WI38 (cell line): Measurements from ENCODE around the gene RGS1.

Source experiments
- H3K4me3 ChIP-seq: 2 replicates; pipeline ENCODE4 v1.5.1; 2011; ENCODE audit warnings: low read depth, mild to moderate bottlenecking, control low read depth, low read length
- TF ChIP-seq, protein P1 (sequence below): IDR thresholded peaks from 2 replicates; pipeline ENCODE4 v1.5.1; 2012; ENCODE audit warnings: low read depth, mild to moderate bottlenecking, control low read depth, low read length

Gene RGS1

DNA sequence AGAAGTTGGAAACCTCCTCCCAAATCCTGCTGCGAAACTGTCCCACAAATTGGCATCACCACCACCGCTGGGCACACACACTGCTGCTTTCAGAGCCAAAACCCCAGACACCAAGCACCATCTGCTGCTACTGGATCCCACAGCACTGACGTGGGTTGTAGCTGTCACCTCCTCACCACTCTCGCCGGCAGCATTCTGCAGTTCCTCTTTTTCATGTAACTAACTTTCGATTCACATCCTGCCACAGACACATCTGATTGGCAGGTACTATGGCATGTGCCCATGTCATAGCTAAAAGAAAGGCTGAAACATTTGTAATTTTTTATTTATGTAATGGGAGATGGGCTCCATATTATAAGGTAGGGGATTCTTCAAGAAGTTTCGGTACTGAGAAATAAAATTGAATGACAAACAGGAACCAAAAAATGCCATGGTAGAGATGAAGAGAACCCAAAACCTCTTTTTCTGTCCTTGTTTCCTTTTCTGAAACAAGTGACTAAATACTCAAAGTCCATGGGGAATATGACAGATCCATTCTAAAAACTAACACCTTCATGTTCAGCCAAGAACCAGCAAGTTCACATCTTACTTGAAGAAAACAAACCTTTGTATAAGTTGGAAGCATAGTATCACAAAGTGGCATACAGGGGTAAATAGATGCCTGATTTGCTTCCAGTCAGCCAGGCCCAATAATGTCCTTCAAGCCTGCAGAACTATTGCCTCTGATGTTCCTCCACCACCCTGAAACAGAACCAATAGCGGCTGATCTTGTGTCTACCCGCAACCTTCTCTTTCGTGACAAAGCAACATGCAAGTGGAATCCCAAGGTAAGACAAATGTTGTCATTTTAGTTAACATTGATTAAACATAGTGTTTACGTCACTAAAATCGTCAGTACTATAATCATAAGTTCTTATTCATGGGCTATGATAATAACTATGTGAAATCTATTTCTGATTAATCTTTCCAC is 33.8 kb downstream of the RGS1 start:
- no peak overlapping the region for H3K4me3 ChIP-seq
- TF ChIP-seq, protein P1, sequence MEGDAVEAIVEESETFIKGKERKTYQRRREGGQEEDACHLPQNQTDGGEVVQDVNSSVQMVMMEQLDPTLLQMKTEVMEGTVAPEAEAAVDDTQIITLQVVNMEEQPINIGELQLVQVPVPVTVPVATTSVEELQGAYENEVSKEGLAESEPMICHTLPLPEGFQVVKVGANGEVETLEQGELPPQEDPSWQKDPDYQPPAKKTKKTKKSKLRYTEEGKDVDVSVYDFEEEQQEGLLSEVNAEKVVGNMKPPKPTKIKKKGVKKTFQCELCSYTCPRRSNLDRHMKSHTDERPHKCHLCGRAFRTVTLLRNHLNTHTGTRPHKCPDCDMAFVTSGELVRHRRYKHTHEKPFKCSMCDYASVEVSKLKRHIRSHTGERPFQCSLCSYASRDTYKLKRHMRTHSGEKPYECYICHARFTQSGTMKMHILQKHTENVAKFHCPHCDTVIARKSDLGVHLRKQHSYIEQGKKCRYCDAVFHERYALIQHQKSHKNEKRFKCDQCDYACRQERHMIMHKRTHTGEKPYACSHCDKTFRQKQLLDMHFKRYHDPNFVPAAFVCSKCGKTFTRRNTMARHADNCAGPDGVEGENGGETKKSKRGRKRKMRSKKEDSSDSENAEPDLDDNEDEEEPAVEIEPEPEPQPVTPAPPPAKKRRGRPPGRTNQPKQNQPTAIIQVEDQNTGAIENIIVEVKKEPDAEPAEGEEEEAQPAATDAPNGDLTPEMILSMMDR, result no peak

DNA sequence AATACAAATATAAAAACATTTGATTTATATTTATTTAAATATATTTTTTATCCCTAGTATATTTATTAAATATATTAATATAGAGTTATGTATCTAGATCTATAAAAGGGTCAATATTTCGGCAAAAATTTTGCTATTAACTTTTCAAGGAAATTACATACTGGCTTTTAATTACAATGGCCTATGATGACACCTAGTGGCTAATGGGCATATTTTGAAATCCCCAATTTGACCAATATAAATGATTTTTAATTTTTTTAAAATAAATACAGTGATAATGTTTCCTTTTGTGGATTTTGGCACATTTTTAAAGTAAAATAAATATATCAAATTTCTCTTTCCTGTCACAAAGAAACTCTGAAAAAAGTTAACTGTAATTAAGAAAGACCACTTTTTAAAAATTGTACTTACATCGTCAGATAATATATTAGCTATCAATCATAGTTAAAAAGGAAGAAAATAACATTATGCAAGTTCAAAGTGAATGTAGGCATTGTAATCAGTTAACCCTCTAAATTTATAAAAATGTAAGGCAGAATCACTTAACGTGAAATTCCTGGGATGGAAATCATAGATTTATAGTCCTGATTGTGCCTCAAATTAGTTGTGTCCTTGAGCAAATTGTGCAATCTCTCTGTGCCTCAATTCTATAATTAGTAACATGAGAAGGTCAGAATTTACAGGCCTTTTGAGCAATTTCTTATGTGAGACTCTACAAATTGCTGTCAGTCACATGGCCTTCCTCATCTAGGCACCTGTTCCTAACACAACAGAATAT is 34.7 kb downstream of the RGS1 start:
- H3K4me3 ChIP-seq, result no peak overlapping the region
- TF ChIP-seq, protein P1, result peak; percentile 16; the same call in 1 of the 2 replicates

- H3K4me3 ChIP-seq, result no peak overlapping the region
- TF ChIP-seq, protein P1, result no peak
Observed at GRCh38 chr1:192615055-192615454, 39.5 kb downstream of the RGS1 start.

- TF ChIP-seq, protein P1, result no peak
- no peak overlapping the region for H3K4me3 ChIP-seq
Observed at GRCh38 chr1:192620071-192620635, 44.6 kb downstream of the RGS1 start.

DNA sequence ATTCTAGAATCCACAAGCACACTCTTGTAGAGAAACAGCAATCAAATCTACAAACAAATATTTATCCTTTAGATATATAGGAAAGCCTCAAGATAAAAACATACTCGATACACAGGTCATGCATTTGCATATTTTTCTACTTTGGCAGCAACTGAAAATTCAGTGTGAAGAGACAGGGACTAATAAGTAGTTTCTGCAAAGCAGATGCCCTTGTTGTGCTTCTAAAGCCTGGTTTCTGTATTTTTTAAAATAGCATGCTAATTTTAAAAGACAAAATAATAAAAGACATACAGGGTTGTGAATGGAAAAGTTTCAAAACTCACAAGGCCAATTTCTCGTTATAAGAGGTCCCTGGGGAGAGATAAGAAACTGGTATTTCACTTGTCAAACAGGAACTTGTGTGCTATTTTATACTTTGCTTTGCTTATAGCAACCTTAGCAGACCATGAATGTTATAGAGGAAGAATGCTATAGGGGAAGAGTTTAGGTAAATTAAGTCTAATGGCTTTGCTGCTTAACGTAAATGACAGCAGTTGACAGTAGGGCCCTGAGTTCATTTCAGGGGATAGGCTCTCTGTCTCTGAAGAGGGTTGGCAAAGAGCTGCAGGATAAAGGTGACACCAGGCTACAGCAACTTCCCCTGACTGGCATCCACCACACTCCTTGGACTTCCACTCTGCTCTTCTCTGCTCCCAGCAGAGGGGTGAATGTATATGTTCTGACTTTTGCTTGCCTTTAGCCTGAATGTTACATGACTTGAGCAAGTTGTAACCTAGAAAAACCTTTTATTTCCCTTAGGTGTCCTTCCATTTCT is 51.0 kb downstream of the RGS1 start:
- H3K4me3 ChIP-seq, result no peak overlapping the region
- TF ChIP-seq, protein P1, result no peak

- no peak overlapping the region for H3K4me3 ChIP-seq
- TF ChIP-seq, protein P1, result no peak
Observed at GRCh38 chr1:192627901-192628300, 52.3 kb downstream of the RGS1 start.
